Stimulated activated CD4-positive, alpha-beta T cell treated with anti-CD3 and anti-CD28 coated beads, TNF-alpha, amount 100 ng/mL, for 24 hours (primary cell): ENCODE data around the gene BOLA2B.
"Not testable (repeated sequence)": the region's sequence is repeated elsewhere in the genome, so short reads cannot be mapped to it uniquely, and the experiment has no call there.

Experiments used
- DNase-seq, 3 experiments: peaks; one replicate each; pipeline ENCODE4 v3.0.0-alpha.2; 2020; ENCODE audit warnings: low read depth in 3 of 3

The BOLA2B gene

DNA sequence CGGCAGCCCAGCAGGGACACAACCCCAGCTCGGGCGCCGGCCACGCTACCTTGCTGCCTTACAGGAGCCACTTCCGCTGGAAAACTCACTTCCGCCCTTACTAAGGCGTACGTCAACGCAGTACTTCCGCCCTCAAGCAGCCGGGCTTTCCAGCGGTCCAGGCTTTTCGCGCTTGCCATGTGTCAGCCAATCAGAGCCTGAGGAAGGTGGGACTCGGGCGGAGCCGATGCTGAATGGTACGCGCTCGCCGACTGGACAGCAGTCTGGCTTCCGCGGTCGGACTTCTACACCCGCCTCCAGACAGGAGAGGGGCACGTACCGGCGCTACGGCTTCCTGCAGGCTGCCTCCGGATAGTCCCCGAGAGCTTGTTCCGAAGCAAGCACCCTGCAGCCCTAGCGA is at the start of gene BOLA2B, which contains the start of gene SLX1A:
Gene BOLA2B, minus strand, starts transcription at position 52 of the 400 bp plus-strand sequence. CDS start 71 bp downstream, outside the sequence.
Gene SLX1A, plus strand, starts transcription at position 261 of the 400 bp plus-strand sequence. CDS start 210 bp downstream, outside the sequence.
- DNase-seq: not testable (repeated sequence)

DNA sequence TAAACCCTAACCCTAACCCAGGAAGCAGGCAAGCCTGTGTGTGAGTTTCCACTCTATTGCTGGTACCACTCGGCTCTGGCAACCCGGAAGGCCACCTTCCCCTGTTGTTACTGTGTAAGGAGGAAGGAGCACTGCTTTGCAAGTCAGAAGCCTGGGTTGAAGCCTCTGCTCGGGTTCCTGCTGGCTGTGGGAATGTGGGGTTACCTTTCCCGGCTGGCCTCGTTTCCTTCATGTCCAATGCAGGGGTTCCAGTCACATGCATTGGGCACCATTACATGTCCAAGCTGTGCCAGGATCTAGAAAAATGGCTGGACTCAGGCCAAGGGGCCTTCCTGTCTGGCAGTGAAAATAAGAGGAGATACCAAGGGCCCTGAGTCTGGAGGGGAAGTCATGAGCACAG is 23.6 kb upstream of the BOLA2B start:
- not testable (repeated sequence) for DNase-seq

DNA sequence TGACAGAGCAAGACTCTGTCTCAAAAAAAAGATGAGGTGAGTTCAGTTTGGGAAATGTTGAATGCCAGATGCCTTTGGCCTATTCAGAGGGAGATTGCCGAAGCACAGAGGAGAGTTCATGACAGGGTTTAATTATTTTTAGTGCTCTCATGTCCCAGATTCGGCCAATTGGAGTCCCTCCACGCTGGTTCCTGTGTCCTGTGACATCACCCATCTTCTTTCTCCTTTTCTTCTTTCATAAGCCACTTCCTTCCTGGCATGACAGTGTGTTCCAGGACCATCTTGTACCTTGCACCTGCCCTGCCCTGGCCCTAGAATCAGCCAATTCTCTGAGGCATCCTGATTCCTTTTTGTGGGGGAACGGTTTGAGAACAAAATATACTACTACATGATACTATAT is 17.9 kb upstream of the BOLA2B start:
- not testable (repeated sequence) for DNase-seq

DNA sequence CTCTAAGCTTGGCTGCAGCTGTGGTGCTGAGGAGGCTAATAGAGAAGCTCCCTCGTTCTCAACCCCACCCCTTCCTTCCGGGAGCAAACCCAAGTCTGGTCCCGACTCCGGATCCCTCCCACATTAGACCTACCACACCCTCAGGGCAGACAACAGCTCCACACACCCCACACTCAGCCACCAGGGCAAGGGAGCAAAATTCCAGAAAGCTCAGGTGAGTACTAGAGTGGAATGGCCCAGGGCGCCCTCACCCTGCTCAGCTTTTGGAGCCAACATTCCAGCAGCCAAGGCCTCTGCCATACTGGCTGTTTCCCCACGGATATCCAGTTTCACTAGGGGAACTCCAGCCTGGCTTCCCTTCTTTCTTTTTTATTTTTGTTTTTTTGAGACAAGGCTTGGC is 15.6 kb upstream of the BOLA2B start:
- DNase-seq: not testable (repeated sequence)

DNA sequence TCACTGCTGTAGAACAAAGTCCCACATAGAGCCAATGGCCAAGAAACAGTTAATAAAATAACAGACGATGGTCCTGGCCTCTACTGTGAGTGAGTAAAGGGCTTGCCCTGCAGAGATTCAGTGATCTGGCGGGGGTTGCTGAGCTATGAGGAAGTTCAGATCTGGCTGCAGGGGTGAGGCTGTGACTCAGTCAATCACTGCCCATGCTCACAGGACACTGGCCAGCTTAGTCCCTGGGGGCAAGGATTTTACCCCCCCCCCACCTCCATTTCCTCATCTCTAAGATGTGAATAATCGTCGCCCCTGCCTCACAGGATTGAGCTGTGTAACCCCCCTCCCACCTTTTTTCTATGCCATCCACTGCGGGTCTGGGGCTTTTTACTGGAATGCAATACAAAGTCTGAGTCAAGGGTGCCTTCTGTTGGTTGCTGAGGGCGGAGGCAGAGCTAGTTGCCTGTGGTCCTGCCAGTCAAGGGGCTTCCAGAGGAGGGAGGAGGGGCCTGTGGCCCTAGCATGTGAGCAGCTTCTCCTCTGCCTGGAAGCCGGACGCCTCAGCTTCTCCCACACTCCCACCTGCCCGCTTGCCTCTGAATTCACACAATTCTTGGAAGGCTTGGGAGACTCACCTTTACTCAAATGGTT is 13.7 kb upstream of the BOLA2B start:
- DNase-seq: not testable (repeated sequence)

DNA sequence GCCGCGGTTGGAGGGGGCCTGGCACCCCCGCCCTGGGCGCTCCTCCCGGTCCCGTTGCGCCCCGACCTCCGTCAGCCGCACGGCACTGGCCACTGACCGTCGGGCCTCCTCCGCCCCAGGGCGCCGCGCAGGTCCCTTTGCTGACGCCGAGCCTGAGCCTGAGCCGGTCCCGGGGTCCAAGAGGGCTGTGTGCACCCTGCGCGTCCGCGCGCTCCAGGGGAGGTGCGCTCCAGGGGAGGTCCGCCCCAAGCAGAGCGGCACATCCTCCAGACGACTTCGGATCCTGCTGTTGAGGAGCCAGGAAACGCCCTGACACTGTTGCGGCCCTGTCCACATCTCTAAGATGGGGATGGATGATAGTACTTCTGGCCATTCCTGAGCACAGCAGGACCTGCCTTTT is 12.8 kb upstream of the BOLA2B start:
- DNase-seq: not testable (repeated sequence)

DNA sequence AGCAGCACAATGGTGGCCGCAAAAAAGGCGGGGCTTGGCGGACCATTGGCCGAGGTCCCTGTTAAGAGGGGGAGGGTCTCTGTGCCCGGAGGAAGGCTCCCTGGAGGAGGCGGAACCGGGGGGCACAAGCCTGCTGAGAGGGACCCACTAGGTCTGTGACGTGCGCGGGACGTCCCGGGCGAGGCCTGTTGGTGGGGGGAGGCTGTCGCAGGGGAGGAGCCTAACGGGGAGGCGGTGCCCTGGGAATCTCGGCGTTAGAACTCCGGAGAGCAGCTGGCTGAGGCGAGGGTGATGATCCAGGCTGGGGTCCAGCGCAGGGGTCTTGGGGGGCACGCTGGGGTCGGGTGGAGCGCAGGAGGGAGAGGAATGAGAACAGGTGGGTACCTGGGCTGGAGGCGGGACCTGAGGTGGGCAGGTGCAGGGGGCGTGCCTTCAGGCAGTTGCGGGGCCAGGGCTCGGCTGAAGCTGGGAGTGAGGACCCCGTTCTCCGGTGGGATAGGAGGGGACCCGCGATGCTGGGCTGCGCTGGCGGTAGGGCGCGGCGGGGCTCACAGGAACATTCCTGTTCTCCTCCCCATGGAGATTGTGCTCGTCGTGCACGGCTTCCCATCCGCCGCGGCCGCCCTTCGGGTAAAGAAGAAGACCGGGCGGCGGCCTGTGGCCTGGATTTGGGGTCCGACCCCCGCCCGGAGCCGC is 12.2 kb upstream of the BOLA2B start:
- not testable (repeated sequence) for DNase-seq

DNA sequence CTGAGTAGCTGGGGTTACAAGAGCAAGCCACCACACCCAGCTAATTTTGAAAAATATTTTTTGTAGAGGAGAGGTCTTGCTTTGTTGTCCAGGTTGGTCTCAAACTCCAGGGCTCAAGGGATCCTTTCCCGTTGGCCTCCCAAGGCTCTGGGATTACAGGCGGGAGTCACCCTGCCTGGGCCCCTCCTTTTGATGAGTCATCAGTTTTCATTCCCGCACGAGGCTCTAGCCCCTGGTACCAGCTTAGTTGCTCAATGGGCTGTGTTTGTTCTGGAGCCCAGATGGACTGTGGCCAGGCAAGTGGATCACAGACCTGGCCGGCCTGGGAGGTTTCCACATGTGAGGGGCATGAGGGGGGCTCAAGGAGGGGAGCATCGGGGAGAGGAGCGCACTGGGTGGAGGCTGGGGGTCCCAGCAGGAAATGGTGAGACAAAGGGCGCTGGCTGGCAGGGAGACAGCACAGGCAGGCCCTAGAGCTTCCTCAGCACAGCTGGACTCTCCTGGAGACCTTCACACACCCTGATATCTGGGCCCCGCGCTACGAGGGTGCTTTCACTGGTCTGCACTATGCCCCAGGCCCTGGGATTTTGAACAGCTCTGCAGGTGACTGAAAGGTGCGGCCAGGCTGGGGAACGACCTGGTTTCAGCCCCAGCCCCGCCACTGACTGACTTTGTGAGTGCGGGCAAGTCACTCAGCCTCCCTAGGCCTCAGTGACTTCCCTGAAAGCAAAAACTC is 6.3 kb upstream of the BOLA2B start:
- not testable (repeated sequence) for DNase-seq

DNA sequence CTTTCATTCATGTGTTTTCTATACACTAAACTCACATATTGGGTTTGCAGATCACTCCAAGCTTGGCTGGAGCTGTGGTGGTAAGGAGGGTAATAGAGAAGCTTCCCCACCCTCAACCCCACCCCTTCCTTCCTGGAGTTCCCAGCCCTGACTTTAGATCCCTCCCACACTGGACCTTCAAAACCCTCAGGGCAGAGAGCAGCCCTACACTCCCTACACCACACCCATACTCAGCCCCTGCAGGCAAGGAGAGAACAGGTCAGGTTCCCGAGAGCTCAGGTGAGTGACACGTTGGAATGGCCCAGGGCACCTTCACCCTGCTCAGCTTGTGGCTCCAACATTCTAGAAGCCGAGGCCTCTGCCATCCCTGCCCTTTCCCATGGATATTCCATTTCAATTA is 5.6 kb upstream of the BOLA2B start, which contains the start of gene SULT1A3:
Gene SULT1A3, plus strand, starts transcription at position 207 of the 400 bp plus-strand sequence. CDS start 1,474 bp downstream, outside the sequence.
- not testable (repeated sequence) for DNase-seq

DNA sequence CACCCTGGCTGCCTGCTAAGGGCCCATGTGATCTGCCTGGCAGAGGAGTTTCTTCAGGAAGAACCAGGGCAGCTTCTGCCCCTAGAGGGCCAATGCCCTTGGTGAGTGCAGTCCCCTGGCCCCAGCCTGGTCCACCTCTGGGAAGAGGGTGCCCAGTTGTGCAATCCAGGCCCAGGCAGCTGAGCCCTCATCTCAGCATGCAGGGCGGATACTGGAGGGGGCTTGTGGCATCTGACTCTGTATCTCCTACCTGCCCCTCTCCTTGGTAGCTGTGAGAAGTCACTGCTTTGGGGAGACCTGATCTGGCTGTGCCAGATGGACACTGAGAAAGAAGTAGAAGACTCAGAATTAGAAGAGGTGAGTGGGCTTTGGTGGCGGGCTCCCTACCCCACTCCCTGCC is 3.5 kb upstream of the BOLA2B start:
- DNase-seq: not testable (repeated sequence)

DNA sequence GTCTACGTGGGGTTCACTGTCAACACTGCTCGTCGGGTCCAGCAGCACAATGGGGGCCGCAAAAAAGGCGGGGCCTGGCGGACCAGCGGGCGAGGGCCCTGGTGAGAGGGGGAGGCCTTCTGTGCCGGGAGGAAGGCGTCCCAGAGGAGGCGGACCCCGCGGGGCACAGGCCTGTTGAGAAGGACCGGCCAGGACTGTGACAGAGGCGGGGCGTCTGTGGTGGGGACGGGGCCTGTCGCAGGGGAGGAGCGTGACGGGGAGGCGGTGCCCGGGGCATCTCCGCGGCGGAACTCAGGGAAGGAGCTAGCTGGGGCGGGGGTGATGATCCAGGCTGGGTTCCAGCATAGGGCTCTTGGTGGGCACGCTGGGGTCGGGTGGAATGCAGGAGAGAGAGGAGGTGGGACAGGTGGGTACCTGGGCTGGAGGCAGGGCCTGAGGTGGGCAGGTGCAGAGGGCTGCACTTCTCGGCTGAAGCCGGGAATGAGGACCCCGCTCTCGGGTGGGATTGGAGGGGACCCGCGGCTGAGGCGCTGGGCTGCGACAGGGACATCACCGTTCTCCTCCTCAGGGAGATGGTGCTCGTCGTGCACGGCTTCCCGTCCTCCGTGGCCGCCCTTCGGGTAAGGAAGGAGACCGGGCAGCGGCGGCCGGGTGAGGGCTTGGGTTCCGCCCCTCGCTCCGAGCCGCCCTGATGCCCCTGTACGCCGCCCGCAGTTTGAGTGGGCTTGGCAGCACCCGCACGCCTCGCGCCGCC is 883 bp upstream of the BOLA2B start:
- DNase-seq: not testable (repeated sequence)

DNA sequence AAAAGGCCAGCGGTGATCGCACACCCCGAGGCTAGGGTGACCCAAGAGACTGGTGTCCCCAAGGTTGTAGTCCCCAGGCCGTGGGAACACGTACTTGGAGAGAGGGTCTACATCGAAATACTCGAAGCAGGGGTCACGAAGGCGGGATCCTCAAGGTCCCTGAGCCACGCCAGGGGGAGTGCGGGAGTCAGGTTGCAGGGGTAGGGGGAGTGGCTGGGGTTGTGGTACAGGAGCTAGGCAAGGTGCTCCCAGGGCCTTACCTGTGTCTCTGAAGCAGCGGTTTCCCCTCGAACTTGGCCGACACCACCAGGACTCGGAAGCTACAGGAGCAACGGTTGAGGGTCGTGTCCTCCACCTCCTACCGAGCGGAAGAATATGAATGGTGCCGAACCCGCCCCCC is 368 bp downstream of the BOLA2B start:
- not testable (repeated sequence) for DNase-seq

DNA sequence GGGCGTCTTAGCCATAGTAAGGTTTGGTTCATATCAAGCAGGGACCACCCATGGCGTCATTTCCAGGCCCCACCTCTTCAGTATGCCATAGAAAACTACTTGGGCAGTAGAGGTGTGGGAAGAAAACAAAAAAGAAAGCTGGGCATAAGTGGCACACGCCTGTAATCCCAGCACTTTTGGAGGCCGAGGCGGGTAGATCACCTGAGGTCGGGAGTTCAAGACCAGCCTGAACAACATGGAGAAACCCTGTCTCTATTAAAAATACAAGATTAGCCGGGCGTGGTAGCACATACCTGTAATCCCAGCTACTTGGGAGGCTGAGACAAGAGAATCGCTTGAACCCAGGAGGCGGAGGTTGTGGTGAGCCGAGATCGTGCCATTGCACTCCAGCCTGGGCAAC is 2.3 kb downstream of the BOLA2B start:
- DNase-seq: not testable (repeated sequence)

DNA sequence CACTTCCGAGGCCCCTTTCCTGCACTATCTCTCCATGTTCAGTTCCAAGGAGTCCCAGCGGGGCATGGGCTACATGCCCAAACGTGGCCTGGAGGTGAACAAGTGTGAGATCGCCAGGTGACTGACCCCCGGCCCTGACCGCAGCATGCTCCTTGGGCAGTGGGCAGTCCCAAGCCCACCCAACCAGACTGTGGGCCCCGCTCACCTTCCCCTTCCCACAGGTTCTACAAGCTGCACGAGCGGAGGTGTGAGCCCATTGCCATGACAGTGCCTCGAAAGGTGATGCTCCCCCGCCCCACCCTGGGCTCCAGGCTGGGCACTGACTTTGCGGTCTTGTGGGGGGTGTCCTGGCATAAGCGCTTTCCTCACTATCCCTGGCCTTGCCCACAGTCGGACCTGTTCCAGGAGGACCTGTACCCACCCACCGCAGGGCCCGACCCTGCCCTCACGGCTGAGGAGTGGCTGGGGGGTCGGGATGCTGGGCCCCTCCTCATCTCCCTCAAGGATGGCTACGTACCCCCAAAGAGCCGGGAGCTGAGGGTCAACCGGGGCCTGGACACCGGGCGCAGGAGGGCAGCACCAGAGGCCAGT is 5.4 kb downstream of the BOLA2B start:
- DNase-seq: peak in 1 of 3 experiments; percentile 9

DNA sequence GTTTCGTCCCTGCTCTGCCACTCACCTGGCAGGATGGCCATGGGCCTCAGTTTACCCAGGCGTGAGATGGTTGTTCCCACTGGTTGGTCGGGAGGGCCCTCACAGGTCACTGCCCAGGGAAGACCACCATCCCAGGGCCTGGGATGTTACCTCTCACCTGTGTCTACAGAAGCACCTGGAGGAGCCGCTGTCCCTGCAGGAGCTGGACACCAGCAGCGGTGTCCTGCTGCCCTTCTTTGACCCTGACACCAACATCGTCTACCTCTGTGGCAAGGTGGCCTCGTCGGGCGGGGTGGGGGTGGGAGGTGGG is 6.0 kb downstream of the BOLA2B start:
- DNase-seq: no peak

DNA sequence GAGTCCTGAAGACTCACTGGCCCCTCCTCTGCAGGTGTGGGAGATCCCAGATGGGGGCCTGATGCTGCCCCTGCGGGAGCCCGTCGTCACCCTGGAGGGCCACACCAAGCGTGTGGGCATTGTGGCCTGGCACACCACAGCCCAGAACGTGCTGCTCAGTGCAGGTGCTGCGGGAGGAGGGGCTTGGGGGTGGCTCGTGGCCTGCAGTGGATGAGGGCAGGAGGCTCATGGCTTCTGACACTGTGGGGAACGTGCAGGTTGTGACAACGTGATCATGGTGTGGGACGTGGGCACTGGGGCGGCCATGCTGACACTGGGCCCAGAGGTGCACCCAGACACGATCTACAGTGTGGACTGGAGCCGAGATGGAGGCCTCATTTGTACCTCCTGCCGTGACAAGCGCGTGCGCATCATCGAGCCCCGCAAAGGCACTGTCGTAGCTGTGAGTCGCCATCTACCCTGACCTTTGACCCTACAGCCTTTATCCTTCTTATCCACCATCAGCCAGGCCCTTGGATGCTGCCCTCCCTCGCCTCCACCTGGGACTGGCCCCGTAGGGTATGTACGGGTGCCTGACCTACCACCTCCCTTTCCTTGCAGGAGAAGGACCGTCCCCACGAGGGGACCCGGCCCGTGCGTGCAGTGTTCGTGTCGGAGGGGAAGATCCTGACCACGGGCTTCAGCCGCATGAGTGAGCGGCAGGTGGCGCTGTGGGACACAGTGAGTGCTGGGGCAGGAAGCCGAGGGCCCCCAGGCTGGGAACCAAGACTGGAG is 6.5 kb downstream of the BOLA2B start:
- DNase-seq: peak; percentile 80 to 87 (median 85)

DNA sequence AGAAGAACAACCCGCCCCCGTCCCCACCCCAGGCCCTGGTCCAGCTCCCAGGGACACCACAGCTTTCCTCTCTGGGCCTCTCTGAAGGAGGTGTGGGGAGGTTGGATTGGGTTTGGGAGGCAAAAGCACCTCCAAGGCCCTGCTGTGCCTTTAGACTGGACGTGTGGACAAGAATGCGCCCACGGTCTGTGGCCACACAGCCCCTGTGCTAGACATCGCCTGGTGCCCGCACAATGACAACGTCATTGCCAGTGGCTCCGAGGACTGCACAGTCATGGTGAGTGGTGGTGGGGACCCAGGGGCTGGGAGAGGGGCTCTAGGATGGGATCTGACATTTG is 7.1 kb downstream of the BOLA2B start:
- no peak for DNase-seq

DNA sequence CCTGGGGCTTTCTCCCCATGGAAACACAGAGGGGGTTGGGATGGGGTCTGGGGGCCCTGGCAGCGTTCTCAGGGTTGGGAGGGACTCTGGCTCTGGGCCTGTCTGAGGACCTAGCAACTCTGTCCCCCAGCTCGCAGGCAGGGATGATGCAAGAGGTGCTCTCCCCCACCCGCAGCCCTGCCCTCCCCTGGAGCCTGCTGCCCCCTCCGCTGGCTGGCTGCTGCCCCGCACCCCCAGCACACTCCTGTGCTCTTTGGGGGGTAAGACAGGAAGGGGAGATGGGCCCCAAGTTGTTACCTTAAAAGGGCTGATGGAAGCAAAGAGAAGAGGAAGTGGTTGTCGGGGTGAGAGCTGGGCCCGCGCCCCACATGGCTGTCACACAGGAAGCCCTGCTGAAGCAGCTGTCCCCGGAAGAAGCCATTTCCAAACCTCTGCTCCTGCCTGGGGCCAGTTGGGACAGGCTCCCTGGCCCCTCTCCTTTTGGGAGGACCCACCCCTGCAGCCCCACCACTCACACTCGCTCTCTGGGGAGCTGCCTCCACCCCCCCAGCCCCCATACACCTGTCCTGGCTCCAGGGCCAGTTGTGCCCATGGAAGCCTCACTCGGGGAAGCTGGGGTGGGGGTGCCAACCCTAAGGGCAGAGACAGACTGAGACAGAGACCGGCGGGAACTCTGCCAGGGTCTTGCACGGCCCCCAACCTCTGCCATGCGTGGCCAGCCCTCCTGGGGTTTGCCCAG is 7.6 kb downstream of the BOLA2B start:
- DNase-seq: peak in 2 of 3 experiments; percentile 56 to 82

DNA sequence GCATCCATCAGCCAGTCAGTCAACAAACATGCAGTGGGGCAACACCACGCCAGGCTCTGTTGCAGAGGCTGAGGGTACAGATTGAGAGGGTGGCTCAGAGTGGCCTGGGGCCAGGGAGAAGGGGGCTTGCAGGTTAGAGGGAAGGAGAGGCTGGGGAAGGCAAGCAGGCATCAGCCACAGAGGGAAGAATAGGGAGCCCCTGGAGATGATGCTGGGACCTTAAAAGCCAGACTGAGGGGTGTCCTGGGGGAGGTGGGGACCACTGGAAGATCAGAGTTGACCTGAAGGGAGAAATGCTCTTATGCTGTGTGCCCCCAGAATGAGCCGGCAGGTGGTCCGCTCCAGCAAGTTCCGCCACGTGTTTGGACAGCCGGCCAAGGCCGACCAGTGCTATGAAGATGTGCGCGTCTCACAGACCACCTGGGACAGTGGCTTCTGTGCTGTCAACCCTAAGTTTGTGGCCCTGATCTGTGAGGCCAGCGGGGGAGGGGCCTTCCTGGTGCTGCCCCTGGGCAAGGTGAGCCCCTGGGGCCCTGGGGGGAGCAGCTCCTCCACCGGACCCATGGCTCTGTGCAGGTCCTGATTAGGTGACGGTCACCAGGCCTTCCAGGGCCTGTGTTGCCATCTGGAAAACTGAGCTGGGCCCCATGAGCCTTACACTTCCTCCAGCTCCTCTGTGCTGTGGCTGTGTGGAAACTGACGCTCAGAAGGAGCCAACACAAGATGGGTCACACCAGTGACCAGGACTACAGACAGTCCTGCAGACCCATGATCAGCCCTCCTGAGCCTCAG is 8.4 kb downstream of the BOLA2B start:
- DNase-seq: peak in 2 of 3 experiments; percentile 3 to 42
